HEK293T (cell line): Measurements from ENCODE around the gene NT5DC4.
A peak's percentile ranks its signal among the peaks of the same experiment; 100 is the strongest.

Experiments
- ARNT ChIP-seq: fragments of 450-650 bp; IDR thresholded peaks from 2 replicates; pipeline ENCODE4 v1.6.1; 2017; ENCODE audit warnings: mild to moderate bottlenecking
- BHLHE40 ChIP-seq: fragments of 450-650 bp; IDR thresholded peaks from 2 replicates; pipeline ENCODE4 v1.6.1; 2016; ENCODE audit warnings: mild to moderate bottlenecking, moderate library complexity, borderline replicate concordance
- FOXA1 ChIP-seq: fragments of 450-650 bp; IDR thresholded peaks from 2 replicates; pipeline ENCODE4 v1.6.1; 2016; ENCODE audit warnings: mild to moderate bottlenecking
- FOXK2 ChIP-seq: fragments of 450-650 bp; IDR thresholded peaks from 2 replicates; pipeline ENCODE4 v1.6.1; 2016; ENCODE audit warnings: mild to moderate bottlenecking
- FOXM1 ChIP-seq: fragments of 450-650 bp; IDR thresholded peaks from 2 replicates; pipeline ENCODE4 v1.6.1; 2017; ENCODE audit warnings: mild to moderate bottlenecking, borderline replicate concordance
- HDGF ChIP-seq: fragments of 450-650 bp; IDR thresholded peaks from 2 replicates; pipeline ENCODE4 v1.6.1; 2017; ENCODE audit warnings: antibody characterized with exemption, borderline replicate concordance
- L3MBTL2 ChIP-seq: fragments of 450-650 bp; conservative IDR thresholded peaks from 2 replicates; pipeline ENCODE4 v1.6.1; 2016; ENCODE audit warnings: mild to moderate bottlenecking
- NFRKB ChIP-seq: fragments of 450-650 bp; IDR thresholded peaks from 2 replicates; pipeline ENCODE4 v1.6.1; 2016; ENCODE audit warnings: mild to moderate bottlenecking, moderate library complexity
- SP1 ChIP-seq: fragments of 450-650 bp; IDR thresholded peaks from 2 replicates; pipeline ENCODE4 v1.6.1; 2017
- TARDBP ChIP-seq: fragments of 450-650 bp; IDR thresholded peaks from 2 replicates; pipeline ENCODE4 v1.6.1; 2016
- ZNF384 ChIP-seq: fragments of 450-650 bp; IDR thresholded peaks from 2 replicates; pipeline ENCODE4 v1.6.1; 2016
- TF ChIP-seq, protein P1 (sequence below): fragments of 450-650 bp; IDR thresholded peaks from 2 replicates; pipeline ENCODE4 v1.6.1; 2016

DNA sequence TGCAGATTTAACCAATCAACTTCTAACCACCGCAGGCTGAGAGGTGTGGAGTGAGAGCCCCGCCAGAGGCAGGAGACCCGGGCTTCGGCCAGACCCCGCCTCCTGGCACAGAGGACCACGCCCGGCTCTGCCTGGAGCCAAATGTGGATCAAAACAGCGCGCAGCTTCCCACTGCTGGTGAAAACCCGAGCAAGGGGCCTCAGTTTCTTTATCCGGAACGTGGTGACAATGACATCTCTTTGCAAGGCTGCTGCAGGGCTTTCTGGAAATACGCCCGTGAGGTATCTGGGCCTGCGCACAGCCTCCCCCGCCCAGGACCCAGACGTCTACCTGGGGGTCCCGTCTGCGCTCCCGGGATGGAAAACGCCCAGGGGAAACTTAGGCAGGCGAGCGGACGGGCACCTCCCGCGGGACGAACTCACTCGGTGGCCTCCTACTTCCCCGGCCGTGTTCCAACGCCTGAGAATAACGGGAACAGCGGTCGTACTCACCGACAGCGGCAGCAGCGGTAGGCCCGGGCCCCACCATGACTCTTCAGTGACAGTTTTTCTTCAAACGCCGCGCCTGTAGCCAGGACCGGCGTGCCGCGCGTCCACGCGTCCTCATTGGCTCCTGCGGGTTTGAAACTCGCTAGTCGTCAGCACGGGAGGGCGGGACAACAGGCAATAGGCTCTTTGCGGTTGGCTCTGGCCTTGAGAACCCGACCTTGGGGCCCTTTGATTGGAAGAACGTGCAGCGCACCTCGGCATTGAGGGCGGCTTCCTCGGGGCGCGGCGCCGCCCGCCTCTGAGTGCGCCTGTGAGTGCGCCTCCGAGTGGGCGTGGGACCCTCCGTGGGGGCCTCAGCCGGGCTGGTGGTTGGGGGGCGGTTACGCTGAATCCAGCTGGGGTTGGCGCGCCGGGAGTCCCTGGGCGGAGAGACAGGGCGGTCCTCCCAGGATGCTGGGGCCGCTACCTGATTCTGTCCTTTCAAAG is 43.5 kb downstream of the NT5DC4 start, which contains the start of gene CKAP2L:
- TF ChIP-seq FOXK2, result no peak
- TF ChIP-seq SP1, result no peak
- peak; percentile 99 for TF ChIP-seq FOXM1
- TF ChIP-seq L3MBTL2, result peak; percentile 68
- no peak for TF ChIP-seq ZNF384
- no peak for TF ChIP-seq BHLHE40
- TF ChIP-seq FOXA1, result no peak
- no peak for TF ChIP-seq HDGF
- TF ChIP-seq TARDBP, result no peak
- TF ChIP-seq, protein P1, sequence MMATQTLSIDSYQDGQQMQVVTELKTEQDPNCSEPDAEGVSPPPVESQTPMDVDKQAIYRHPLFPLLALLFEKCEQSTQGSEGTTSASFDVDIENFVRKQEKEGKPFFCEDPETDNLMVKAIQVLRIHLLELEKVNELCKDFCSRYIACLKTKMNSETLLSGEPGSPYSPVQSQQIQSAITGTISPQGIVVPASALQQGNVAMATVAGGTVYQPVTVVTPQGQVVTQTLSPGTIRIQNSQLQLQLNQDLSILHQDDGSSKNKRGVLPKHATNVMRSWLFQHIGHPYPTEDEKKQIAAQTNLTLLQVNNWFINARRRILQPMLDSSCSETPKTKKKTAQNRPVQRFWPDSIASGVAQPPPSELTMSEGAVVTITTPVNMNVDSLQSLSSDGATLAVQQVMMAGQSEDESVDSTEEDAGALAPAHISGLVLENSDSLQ, result peak; percentile 52; the same call in 1 of the 2 replicates
- TF ChIP-seq NFRKB, result no peak
- TF ChIP-seq ARNT, result no peak
